Measurements from ENCODE around the gene SRRM3.
"Not testable (repeated sequence)": the region's sequence is repeated elsewhere in the genome, so short reads cannot be mapped to it uniquely, and the experiment has no call there.

DNA sequence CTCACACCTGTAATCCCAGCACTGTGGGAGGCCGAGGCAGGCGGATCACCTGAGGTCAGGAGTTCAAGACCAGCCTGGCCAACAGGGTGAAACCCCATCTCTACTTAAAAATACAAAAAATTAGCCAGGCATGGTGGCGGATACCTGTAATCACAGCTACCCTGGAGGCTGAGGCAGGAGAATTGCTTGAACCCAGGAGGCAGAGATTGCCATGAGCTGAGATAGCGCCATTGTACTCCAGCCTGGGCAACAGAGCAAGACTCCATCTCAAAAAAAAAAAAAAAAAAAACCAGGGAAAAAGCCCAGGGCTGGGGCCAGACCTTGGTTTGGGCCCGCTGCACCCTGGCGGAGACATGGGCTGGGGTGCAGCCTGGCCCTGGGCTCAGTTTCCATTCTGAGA is 110.1 kb downstream of the SRRM3 start:
- TF ChIP-seq, protein P1, sequence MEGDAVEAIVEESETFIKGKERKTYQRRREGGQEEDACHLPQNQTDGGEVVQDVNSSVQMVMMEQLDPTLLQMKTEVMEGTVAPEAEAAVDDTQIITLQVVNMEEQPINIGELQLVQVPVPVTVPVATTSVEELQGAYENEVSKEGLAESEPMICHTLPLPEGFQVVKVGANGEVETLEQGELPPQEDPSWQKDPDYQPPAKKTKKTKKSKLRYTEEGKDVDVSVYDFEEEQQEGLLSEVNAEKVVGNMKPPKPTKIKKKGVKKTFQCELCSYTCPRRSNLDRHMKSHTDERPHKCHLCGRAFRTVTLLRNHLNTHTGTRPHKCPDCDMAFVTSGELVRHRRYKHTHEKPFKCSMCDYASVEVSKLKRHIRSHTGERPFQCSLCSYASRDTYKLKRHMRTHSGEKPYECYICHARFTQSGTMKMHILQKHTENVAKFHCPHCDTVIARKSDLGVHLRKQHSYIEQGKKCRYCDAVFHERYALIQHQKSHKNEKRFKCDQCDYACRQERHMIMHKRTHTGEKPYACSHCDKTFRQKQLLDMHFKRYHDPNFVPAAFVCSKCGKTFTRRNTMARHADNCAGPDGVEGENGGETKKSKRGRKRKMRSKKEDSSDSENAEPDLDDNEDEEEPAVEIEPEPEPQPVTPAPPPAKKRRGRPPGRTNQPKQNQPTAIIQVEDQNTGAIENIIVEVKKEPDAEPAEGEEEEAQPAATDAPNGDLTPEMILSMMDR (IDR thresholded peaks at IDR 0.05; ENCODE audit: low read depth, low read length), result not testable (repeated sequence)
- TF ChIP-seq POLR2A (IDR thresholded peaks at IDR 0.05; ENCODE audit: extremely low read depth, insufficient read length); MYC (IDR thresholded peaks at IDR 0.05; ENCODE audit: low read depth, low read length): not testable (repeated sequence)
- TF ChIP-seq, protein P2, sequence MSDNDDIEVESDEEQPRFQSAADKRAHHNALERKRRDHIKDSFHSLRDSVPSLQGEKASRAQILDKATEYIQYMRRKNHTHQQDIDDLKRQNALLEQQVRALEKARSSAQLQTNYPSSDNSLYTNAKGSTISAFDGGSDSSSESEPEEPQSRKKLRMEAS (IDR thresholded peaks at IDR 0.05; ENCODE audit: low read depth, low read length), result not testable (repeated sequence)

All from NB4 (cell line).